HepG2 (cell line): ENCODE measurements around the gene ZBTB22. TPM values are rescaled to one million over a fixed set of nuclear protein-coding genes. Genes with fewer than 3 reads are reported as not detected.

ENCODE experiments used
- AFF4 ChIP-seq: sonication (generic); formaldehyde crosslinking; IDR thresholded peaks from 2 replicates; pipeline ENCODE4 v1.4.0; 2020; ENCODE audit warnings: missing genetic modification reagents
- ATF6 ChIP-seq: sonication (generic); formaldehyde crosslinking; conservative IDR thresholded peaks from 2 replicates; pipeline ENCODE4 v1.4.0; 2020; ENCODE audit warnings: missing genetic modification reagents
- CBFB ChIP-seq: sonication (generic); formaldehyde crosslinking; IDR thresholded peaks from 2 replicates; pipeline ENCODE4 v1.4.0; 2020; ENCODE audit warnings: missing genetic modification reagents
- E2F5 ChIP-seq: sonication (generic); formaldehyde crosslinking; conservative IDR thresholded peaks from 2 replicates; pipeline ENCODE4 v1.4.0; 2020; ENCODE audit warnings: missing genetic modification reagents
- KDM1A ChIP-seq: IDR thresholded peaks from 2 replicates; pipeline ENCODE4 v1.6.1; 2016; ENCODE audit warnings: missing compliant biosample characterization
- NFATC3 ChIP-seq: sonication (generic); formaldehyde crosslinking; IDR thresholded peaks from 2 replicates; pipeline ENCODE4 v1.5.1; 2020; ENCODE audit warnings: mild to moderate bottlenecking, missing genetic modification reagents
- POLR2AphosphoS5 ChIP-seq: IDR thresholded peaks from 2 replicates; pipeline ENCODE4 v1.6.1; 2012; ENCODE audit warnings: low read depth, low read length
- RBM22 ChIP-seq: fragments of 200-400 bp; formaldehyde crosslinking; optimal IDR thresholded peaks from 2 replicates; pipeline ENCODE3; 2017; ENCODE audit warnings: mild to moderate bottlenecking, low read length, moderate library complexity
- RXRA ChIP-seq: sonication (generic); formaldehyde crosslinking; IDR thresholded peaks from 2 replicates; pipeline ENCODE4 v1.5.1; 2020; ENCODE audit warnings: missing genetic modification reagents
- SNAPC2 ChIP-seq: sonication (generic); formaldehyde crosslinking; IDR thresholded peaks from 2 replicates; pipeline ENCODE4 v1.8.1; 2022; ENCODE audit warnings: mild to moderate bottlenecking, missing genetic modification reagents
- SP5 ChIP-seq: IDR thresholded peaks from 2 replicates; pipeline ENCODE4 v1.6.1; 2016; ENCODE audit warnings: low read depth, borderline replicate concordance
- TEF ChIP-seq: sonication (generic); formaldehyde crosslinking; IDR thresholded peaks from 2 replicates; pipeline ENCODE4 v1.5.0; 2020; ENCODE audit warnings: missing genetic modification reagents
- ZBTB26 ChIP-seq: IDR thresholded peaks from 2 replicates; pipeline ENCODE4 v1.6.1; 2016; ENCODE audit warnings: missing compliant biosample characterization, missing genetic modification reagents, borderline replicate concordance
- ZBTB34 ChIP-seq: sonication (generic); formaldehyde crosslinking; IDR thresholded peaks from 2 replicates; pipeline ENCODE4 v1.8.0; 2022; ENCODE audit warnings: mild to moderate bottlenecking, missing genetic modification reagents
- ZNF235 ChIP-seq: sonication (generic); formaldehyde crosslinking; IDR thresholded peaks from 2 replicates; pipeline ENCODE4 v1.8.1; 2023; ENCODE audit warnings: mild to moderate bottlenecking, missing genetic modification reagents, borderline replicate concordance
- ZNF367 ChIP-seq: sonication (generic); formaldehyde crosslinking; IDR thresholded peaks from 2 replicates; pipeline ENCODE4 v1.4.0; 2020; ENCODE audit warnings: missing genetic modification reagents, borderline replicate concordance
- ZNF576 ChIP-seq: sonication (generic); formaldehyde crosslinking; IDR thresholded peaks from 2 replicates; pipeline ENCODE4 v1.4.0; 2020; ENCODE audit warnings: mild to moderate bottlenecking, missing genetic modification reagents
- ZNF83 ChIP-seq: sonication (generic); formaldehyde crosslinking; IDR thresholded peaks from 2 replicates; pipeline ENCODE4 v1.4.0; 2020; ENCODE audit warnings: missing genetic modification reagents, mild to moderate bottlenecking, borderline replicate concordance
- polyA plus RNA-seq, 8 experiments: library from polyadenylated mRNA; depleted of rRNA in 3 of 8; stranded (reverse) in 7 of 8; unstranded in 1 of 8; fragments of >200 nt; fragmentation: Illumina TruSeq in 4 of 8; extraction: Trizol in 4 of 8; gene quantifications; 2 replicates each; pipeline versions ENCODE4 v1.2.1 to v1.2.3, GENCODE V29; 2011 to 2016; ENCODE audit warnings: low read depth in 4 of 8, missing spikeins in 1 of 8, mixed read lengths in 1 of 8; ENCODE audit not compliant: insufficient read depth in 1 of 8
- total RNA-seq, 5 experiments: library from RNA; depleted of rRNA; stranded (reverse); fragments of >200 nt; fragmentation: Illumina TruSeq; extraction: Trizol; gene quantifications; 2 replicates each; pipeline ENCODE4 v1.2.3, GENCODE V29; 2016; ENCODE audit warnings: low read depth in 1 of 5

Gene ZBTB22
- total and polyA plus RNA-seq, 2 of the 13 experiments (the other 11 are each of a cell fraction or from before 2014, with no cell fraction given), result 8.0 to 10.6 TPM

- TF ChIP-seq ATF6 (no peak), ZBTB34 (CRISPR knock-in tag) (no peak), NFATC3 (CRISPR knock-in tag) (no peak), RXRA (peak; percentile 96), CBFB (CRISPR knock-in tag) (no peak), RBM22 (no peak), ZNF367 (no peak), ZNF235 (CRISPR knock-in tag) (no peak), KDM1A (CRISPR knock-in tag) (no peak), SP5 (0 out of 2 replicates have a peak, but pooled peaks have one; percentile 30), TEF (CRISPR knock-in tag) (no peak), ZNF576 (peak; percentile 61; the same call in 1 of the 2 replicates), ZNF83 (CRISPR knock-in tag) (no peak), ZBTB26 (CRISPR knock-in tag) (0 out of 2 replicates have a peak, but pooled peaks have one; percentile 25), POLR2AphosphoS5 (no peak; the same call in 1 of the 2 replicates), SNAPC2 (CRISPR knock-in tag) (no peak), AFF4 (CRISPR knock-in tag) (0 out of 2 replicates have a peak, but pooled peaks have one; percentile 38), E2F5 (CRISPR knock-in tag) (0 out of 2 replicates have a peak, but pooled peaks have one; percentile 21)
These were observed 5.0 kb downstream of the ZBTB22 start (continued) for GRCh38 chr6:33312361-33313104.
